ENCODE data around the gene HSD17B3. TPM values are rescaled to one million over a fixed set of nuclear protein-coding genes. Genes with fewer than 3 reads are reported as not detected.
"Not testable (repeated sequence)": the region's sequence is repeated elsewhere in the genome, so short reads cannot be mapped to it uniquely, and the experiment has no call there.

The HSD17B3 gene
- total RNA-seq, 4 donors from 2014 or later = 1.6 to 14.5 (median 2.0) TPM; not detected in 1

DNA sequence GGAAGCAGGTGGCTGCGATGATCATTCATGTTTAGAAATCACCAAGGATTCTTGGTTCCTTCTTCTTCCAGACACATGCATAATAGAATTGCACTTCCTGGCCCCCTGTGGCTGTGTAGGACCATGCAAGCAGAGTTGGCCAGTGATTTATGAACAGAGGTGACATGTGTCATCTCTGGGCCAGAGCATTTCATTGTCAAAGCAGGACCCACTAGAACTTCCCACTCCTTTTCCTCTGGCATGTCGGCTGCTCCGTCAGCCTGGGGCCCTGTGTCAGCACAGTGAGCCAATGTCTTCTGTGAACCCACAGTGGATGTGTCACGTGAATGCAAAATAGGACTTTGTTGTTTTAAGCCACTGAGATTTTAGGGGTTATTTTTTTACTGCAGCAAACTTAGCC lies 59.2 kb downstream of the HSD17B3 start:
- H3K9me3 ChIP-seq = no peaks in the 10 kb centered on the region
- TF ChIP-seq, protein P1, sequence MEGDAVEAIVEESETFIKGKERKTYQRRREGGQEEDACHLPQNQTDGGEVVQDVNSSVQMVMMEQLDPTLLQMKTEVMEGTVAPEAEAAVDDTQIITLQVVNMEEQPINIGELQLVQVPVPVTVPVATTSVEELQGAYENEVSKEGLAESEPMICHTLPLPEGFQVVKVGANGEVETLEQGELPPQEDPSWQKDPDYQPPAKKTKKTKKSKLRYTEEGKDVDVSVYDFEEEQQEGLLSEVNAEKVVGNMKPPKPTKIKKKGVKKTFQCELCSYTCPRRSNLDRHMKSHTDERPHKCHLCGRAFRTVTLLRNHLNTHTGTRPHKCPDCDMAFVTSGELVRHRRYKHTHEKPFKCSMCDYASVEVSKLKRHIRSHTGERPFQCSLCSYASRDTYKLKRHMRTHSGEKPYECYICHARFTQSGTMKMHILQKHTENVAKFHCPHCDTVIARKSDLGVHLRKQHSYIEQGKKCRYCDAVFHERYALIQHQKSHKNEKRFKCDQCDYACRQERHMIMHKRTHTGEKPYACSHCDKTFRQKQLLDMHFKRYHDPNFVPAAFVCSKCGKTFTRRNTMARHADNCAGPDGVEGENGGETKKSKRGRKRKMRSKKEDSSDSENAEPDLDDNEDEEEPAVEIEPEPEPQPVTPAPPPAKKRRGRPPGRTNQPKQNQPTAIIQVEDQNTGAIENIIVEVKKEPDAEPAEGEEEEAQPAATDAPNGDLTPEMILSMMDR (IDR thresholded peaks at IDR 0.05) = no peak
- TF ChIP-seq POLR2A (IDR thresholded peaks at IDR 0.05) = no peak
- no peak overlapping the region for H3K4me3 ChIP-seq
- no peak for DNase-seq
- H3K4me1 ChIP-seq = no peaks in the 10 kb centered on the region
- H3K27ac ChIP-seq = no peak overlapping the region
- no peaks in the 10 kb centered on the region for H3K27me3 ChIP-seq
- H3K36me3 ChIP-seq = no peaks in the 10 kb centered on the region

DNA sequence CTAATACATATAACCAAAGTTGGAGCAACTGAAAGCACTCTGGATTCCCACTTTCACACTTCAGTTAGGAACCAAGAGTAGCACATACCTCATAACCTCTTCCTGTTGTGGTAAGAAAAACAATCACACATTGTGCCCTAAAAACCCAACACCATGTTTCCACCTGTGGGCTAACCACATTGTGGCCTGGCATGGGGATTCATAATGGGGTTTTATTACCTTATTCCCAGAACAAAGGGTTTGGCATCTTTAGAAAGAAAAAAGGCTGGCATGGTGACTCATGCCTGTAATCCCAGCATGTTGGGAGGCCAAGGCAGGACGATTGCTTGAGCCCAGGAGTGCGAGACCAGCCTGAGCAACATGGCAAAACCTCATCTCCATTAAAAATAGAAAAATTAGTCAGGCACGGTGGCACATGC lies 60.6 kb downstream of the HSD17B3 start:
- H3K36me3 ChIP-seq = no peaks in the 10 kb centered on the region
- no peaks in the 10 kb centered on the region for H3K9me3 ChIP-seq
- DNase-seq = no peak
- no peak overlapping the region for H3K27ac ChIP-seq
- no peaks in the 10 kb centered on the region for H3K4me1 ChIP-seq
- TF ChIP-seq POLR2A (IDR thresholded peaks at IDR 0.05) = no peak
- no peaks in the 10 kb centered on the region for H3K27me3 ChIP-seq
- H3K4me3 ChIP-seq = no peak overlapping the region

- TF ChIP-seq POLR2A (IDR thresholded peaks at IDR 0.05) = no peak
- TF ChIP-seq, protein P1 (IDR thresholded peaks at IDR 0.05) = no peak
- H3K9me3 ChIP-seq = no peaks in the 10 kb centered on the region
- no peak for DNase-seq
- H3K4me1 ChIP-seq = peaks cover 0 to 5% (median 0%) of the 10 kb centered on the region in 4 donors
- no peak overlapping the region for H3K27ac ChIP-seq
- no peaks in the 10 kb centered on the region for H3K36me3 ChIP-seq
- H3K4me3 ChIP-seq = no peak overlapping the region
- H3K27me3 ChIP-seq = no peaks in the 10 kb centered on the region
These were observed 65.0 kb downstream of the HSD17B3 start for GRCh38 chr9:96236854-96237550.

DNA sequence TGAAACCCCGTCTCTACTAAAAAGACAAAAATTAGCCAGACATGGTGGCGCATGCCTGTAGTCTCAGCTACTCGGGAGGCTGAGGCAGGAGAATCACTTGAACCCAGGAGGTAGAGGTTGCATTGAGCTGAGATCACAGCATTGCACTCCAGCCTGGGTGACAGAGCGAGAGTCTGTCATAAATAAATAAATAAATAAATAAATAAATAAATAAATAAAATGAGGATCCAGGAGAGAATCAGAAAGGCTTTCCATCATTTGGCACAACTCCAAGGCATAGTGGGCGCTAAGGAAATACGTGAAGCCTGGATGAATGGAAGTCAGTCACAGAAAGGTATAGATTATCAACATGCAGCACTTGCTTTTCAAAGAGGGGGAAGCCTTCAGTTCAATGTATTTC lies 65.6 kb downstream of the HSD17B3 start:
- H3K36me3 ChIP-seq, H3K27ac ChIP-seq: not testable (repeated sequence)

DNA sequence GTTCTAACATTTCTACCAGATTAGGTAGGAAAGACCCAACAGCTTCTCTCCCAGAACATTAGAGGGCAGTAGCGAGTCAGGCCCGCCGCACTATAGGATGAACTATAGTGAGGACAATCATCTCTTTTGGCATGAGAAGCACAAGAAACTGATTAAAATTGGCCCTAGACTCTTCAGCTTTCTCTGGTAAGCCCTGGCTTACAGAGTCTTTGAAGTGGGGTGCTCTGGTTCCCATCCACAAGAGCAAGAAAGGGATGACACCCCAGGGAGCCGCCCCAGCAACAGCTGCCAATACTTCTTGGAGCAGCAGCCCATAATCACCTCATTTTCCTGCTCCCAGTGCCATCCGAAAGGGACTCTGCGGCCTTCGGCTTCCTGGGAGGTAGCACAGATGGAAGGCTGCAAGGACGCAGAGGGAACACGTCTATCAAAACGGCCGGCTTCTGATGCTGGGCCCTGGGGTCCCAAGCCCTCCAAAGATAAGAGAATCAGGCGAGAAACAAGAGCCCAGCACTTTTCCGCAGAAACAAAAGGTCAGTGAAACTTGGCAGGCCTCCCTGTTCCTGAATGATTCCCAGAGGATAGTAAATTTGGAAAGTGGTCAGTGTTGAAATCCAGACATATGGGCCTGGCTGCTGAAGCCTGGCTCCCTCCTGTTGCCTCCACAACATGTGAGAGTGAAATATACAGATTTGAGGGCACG lies 69.3 kb downstream of the HSD17B3 start:
- Histone ChIP-seq H3K36me3 (no peaks in the 10 kb centered on the region), H3K9me3 (no peaks in the 10 kb centered on the region), H3K4me3 (peak overlapping the region in 1 of 4 donors; percentile 11), H3K4me1 (peaks cover 0 to 6% (median 0%) of the 10 kb centered on the region in 4 donors), H3K27me3 (no peaks in the 10 kb centered on the region), H3K27ac (peak overlapping the region; percentile 37 to 72 (median 54))
- DNase-seq = peak in 1 of 3 donors; percentile 63
- TF ChIP-seq POLR2A (IDR thresholded peaks at IDR 0.05) = no peak
- TF ChIP-seq, protein P1 (IDR thresholded peaks at IDR 0.05) = peak in 5 of 6 experiments; percentile 28 to 81 (median 73)

More for the DNA sequence above, 65.6 kb downstream of the HSD17B3 start:
- not testable (repeated sequence) for DNase-seq, H3K4me3 ChIP-seq, H3K27me3 ChIP-seq, H3K9me3 ChIP-seq, H3K4me1 ChIP-seq

DNA sequence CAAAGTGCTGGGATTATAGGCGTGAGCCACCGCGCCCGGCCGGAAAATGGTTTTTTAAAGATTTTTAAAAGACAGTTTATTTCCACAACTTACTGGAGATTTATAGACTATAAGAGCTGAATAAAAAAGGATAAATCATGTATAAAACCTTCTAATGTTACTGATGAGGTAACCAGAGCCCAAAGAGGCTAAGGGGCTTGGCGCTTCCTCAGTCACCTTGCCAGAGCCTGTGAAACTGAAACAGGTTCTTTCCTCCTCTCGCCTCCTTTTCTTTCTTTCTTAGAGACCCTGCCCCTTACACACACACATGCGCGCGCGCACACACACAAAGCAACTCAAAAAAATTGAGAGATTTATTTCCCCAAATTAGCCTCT lies 69.8 kb downstream of the HSD17B3 start:
- Histone ChIP-seq H3K27me3 (no peaks in the 10 kb centered on the region), H3K4me3 (no peak overlapping the region), H3K4me1 (peaks cover 0 to 6% (median 0%) of the 10 kb centered on the region in 4 donors), H3K27ac (peak overlapping the region in 3 of 4 donors; percentile 37 to 72 (median 48)), H3K36me3 (no peaks in the 10 kb centered on the region), H3K9me3 (no peaks in the 10 kb centered on the region)
- no peak for TF ChIP-seq POLR2A (IDR thresholded peaks at IDR 0.05)
- TF ChIP-seq, protein P1 (IDR thresholded peaks at IDR 0.05) = no peak
- DNase-seq = no peak

Data from Peyer's patch (tissue), 4 donors.